HepG2 (cell line): Measurements from ENCODE around the gene IGFBP7. TPM values are rescaled to one million over a fixed set of nuclear protein-coding genes. Genes with fewer than 3 reads are reported as not detected.

Source experiments
- ATAC-seq: fragments of 200-7000 bp; cut with Tn5 transposase; 3 replicates; pipeline ENCODE4 v1.9.1; 2020; ENCODE audit warnings: mild to moderate bottlenecking, moderate library complexity
- BruUV-seq: library from RNA; stranded (reverse); fragments of 400-500 nt; replicated peaks from 2 replicates; lab custom pipeline; 2021; lab: Mats Ljungman, UMichigan
- CTCF ChIA-PET: fragments of 300-600 bp; formaldehyde crosslinking; extraction: SDS; loops from one replicate; lab custom pipeline; 2021; ENCODE audit warnings: low total read pairs, inconsistent platforms, low intra/inter-chr PET ratio; lab: Yijun Ruan, JAX
- POLR2A ChIA-PET: fragments of 350-600 bp; sonication (Branson Sonifier 250); formaldehyde crosslinking; loops from one replicate; lab custom pipeline; 2020; ENCODE audit warnings: antibody characterized with exemption, inconsistent platforms; lab: Yijun Ruan, JAX
- DNase-seq: peaks from one replicate; pipeline ENCODE4 v3.0.0-alpha.2; 2015; ENCODE audit warnings: low spot score
- FAIRE-seq: peaks from 3 replicates; lab custom pipeline; 2011; peaks lifted over from hg19 to GRCh38; lab: Jason Lieb, UNC
- H2AFZ ChIP-seq: one replicate; pipeline ENCODE4 v1.6.1; 2011; ENCODE audit warnings: low read length, inconsistent platforms
- H3K27ac ChIP-seq: fragments of 300-600 bp; 3 replicates; pipeline ENCODE4 v1.8.0; 2011; ENCODE audit warnings: mixed run types, mild to moderate bottlenecking, mixed read lengths, low read length, inconsistent platforms; ENCODE audit not compliant: insufficient read depth; ENCODE audit errors: extremely low read length
- H3K27me3 ChIP-seq, 2 experiments: fragments of 200-600 bp in 1 of 2; 2 replicates in 1 of 2; 3 replicates in 1 of 2; pipeline versions ENCODE4 v1.6.0 to v1.8.0; 2011; ENCODE audit warnings: low read length in 2 of 2, mild to moderate bottlenecking in 2 of 2, moderate library complexity in 2 of 2, inconsistent platforms in 1 of 2; ENCODE audit not compliant: insufficient read depth in 2 of 2, control insufficient read depth in 1 of 2
- H3K36me3 ChIP-seq, 2 experiments: fragments of 200-600 bp in 1 of 2; replicated peaks in 1 of 2; 2 replicates in 1 of 2; 3 replicates in 1 of 2; pipeline versions ENCODE4 v1.5.1 to v1.8.0; 2011; ENCODE audit warnings: low read length in 2 of 2, inconsistent platforms in 1 of 2; ENCODE audit not compliant: insufficient read depth in 2 of 2, control insufficient read depth in 1 of 2
- H3K4me1 ChIP-seq: 2 replicates; pipeline ENCODE4 v1.5.1; 2012; ENCODE audit warnings: low read length, inconsistent platforms; ENCODE audit not compliant: insufficient read depth
- H3K4me2 ChIP-seq: 2 replicates; pipeline ENCODE4 v1.6.0; 2011; ENCODE audit warnings: low read depth, low read length, inconsistent platforms
- H3K4me3 ChIP-seq, 3 experiments: fragments of 200-600 bp in 1 of 3; sonication (generic), shearing (Covaris generic) in 1 of 3; replicated peaks in 1 of 3; 2 replicates each; pipeline ENCODE4 v1.5.1; 2011 to 2016; ENCODE audit warnings: low read length in 3 of 3, inconsistent platforms in 2 of 3, low read depth in 2 of 3, mild to moderate bottlenecking in 2 of 3, control low read depth in 1 of 3, mixed read lengths in 1 of 3; ENCODE audit not compliant: insufficient read depth in 1 of 3
- H3K79me2 ChIP-seq: one replicate; pipeline ENCODE4 v1.6.1; 2011; ENCODE audit warnings: low read length, inconsistent platforms; ENCODE audit not compliant: insufficient read depth
- H3K9ac ChIP-seq: 2 replicates; pipeline ENCODE4 v1.6.0; 2011; ENCODE audit warnings: mild to moderate bottlenecking, low read depth, low read length, inconsistent platforms; ENCODE audit not compliant: insufficient read depth
- H3K9me3 ChIP-seq: 2 replicates; pipeline ENCODE4 v1.5.1; 2012; ENCODE audit warnings: mild to moderate bottlenecking, low read length
- H4K20me1 ChIP-seq: 2 replicates; pipeline ENCODE4 v1.6.0; 2011; ENCODE audit warnings: inconsistent platforms, mild to moderate bottlenecking, low read length, moderate library complexity; ENCODE audit not compliant: insufficient read depth
- FOXA1 ChIP-seq, 2 experiments: fragments of 450-650 bp in 1 of 2; sonication (generic) in 1 of 2; formaldehyde crosslinking in 1 of 2; IDR thresholded peaks; 2 replicates each; pipeline versions ENCODE4 v1.4.0 to v1.6.1; 2016 to 2020; ENCODE audit warnings: missing genetic modification reagents in 1 of 2
- GZF1 ChIP-seq: sonication (generic); formaldehyde crosslinking; IDR thresholded peaks from 2 replicates; pipeline ENCODE4 v1.5.1; 2020; ENCODE audit warnings: mild to moderate bottlenecking, missing genetic modification reagents
- HMGA1 ChIP-seq: sonication (generic); formaldehyde crosslinking; conservative IDR thresholded peaks from 2 replicates; pipeline ENCODE4 v1.4.0; 2020; ENCODE audit warnings: missing genetic modification reagents
- IKZF4 ChIP-seq: sonication (generic); formaldehyde crosslinking; IDR thresholded peaks from 2 replicates; pipeline ENCODE4 v1.5.1; 2020; ENCODE audit warnings: borderline replicate concordance, mild to moderate bottlenecking, low read depth, missing genetic modification reagents; ENCODE audit errors: not compliant biosample characterization
- IRX3 ChIP-seq: sonication (generic); formaldehyde crosslinking; IDR thresholded peaks from 2 replicates; pipeline ENCODE4 v1.8.1; 2023; ENCODE audit warnings: mild to moderate bottlenecking, low read depth, missing genetic modification reagents, borderline replicate concordance
- JUN ChIP-seq: sonication (generic); formaldehyde crosslinking; IDR thresholded peaks from 2 replicates; pipeline ENCODE4 v1.4.0; 2020; ENCODE audit warnings: mild to moderate bottlenecking, missing genetic modification reagents
- JUNB ChIP-seq: sonication (generic); formaldehyde crosslinking; IDR thresholded peaks from 2 replicates; pipeline ENCODE4 v1.8.0; 2022; ENCODE audit warnings: missing genetic modification reagents, mild to moderate bottlenecking, borderline replicate concordance
- KLF11 ChIP-seq: IDR thresholded peaks from 2 replicates; pipeline ENCODE4 v1.6.1; 2016; ENCODE audit warnings: missing compliant biosample characterization
- MIER2 ChIP-seq: IDR thresholded peaks from 2 replicates; pipeline ENCODE4 v1.6.1; 2016; ENCODE audit warnings: missing biosample characterization, missing genetic modification reagents
- RARA ChIP-seq: IDR thresholded peaks from 2 replicates; pipeline ENCODE4 v1.6.1; 2016; ENCODE audit warnings: missing genetic modification reagents, missing compliant biosample characterization
- SSRP1 ChIP-seq: IDR thresholded peaks from 2 replicates; pipeline ENCODE4 v1.6.1; 2016; ENCODE audit warnings: control low read depth
- THYN1 ChIP-seq: sonication (generic); formaldehyde crosslinking; IDR thresholded peaks from 2 replicates; pipeline ENCODE4 v1.8.1; 2023; ENCODE audit warnings: low read depth, mild to moderate bottlenecking, moderate library complexity, missing genetic modification reagents, borderline replicate concordance
- ZC3H4 ChIP-seq: sonication (generic); formaldehyde crosslinking; IDR thresholded peaks from 2 replicates; pipeline ENCODE4 v1.4.0; 2020; ENCODE audit warnings: missing genetic modification reagents, borderline replicate concordance
- ZFP36L1 ChIP-seq: sonication (generic); formaldehyde crosslinking; IDR thresholded peaks from 2 replicates; pipeline ENCODE4 v1.8.0; 2022; ENCODE audit warnings: mild to moderate bottlenecking, missing genetic modification reagents, moderate library complexity
- ZIK1 ChIP-seq: sonication (generic); formaldehyde crosslinking; IDR thresholded peaks from 2 replicates; pipeline ENCODE4 v1.5.0; 2020; ENCODE audit warnings: mild to moderate bottlenecking, low read depth, missing genetic modification reagents, borderline replicate concordance
- whole genome bisulfite sequencing: methylation state at CpG from one replicate; pipeline ENCODE4 v1.1.6; 2017; ENCODE audit warnings: low lambda C conversion rate; 5-methylcytosine and 5-hydroxymethylcytosine counted together
- in situ Hi-C: cut with HindIII; loops from 2 replicates; pipeline ENCODE4 v1.10.0; 2017; ENCODE audit warnings: low pct_unique_long_range_greater_than_20kb; ENCODE audit not compliant: extremely low pct_ligation_motif_present
- intact Hi-C: fragments of 100-400 bp; cut with micrococcal nuclease; formaldehyde crosslinking; loops from one replicate; pipeline ENCODE4 v1.10.0; 2022; ENCODE audit not compliant: unreplicated experiment
- polyA plus RNA-seq, 8 experiments: library from polyadenylated mRNA; depleted of rRNA in 3 of 8; stranded (reverse) in 7 of 8; unstranded in 1 of 8; fragments of >200 nt; fragmentation: Illumina TruSeq in 4 of 8; extraction: Trizol in 4 of 8; gene quantifications; 2 replicates each; pipeline versions ENCODE4 v1.2.1 to v1.2.3, GENCODE V29; 2011 to 2016; ENCODE audit warnings: low read depth in 4 of 8, missing spikeins in 1 of 8, mixed read lengths in 1 of 8; ENCODE audit not compliant: insufficient read depth in 1 of 8
- total RNA-seq, 5 experiments: library from RNA; depleted of rRNA; stranded (reverse); fragments of >200 nt; fragmentation: Illumina TruSeq; extraction: Trizol; gene quantifications; 2 replicates each; pipeline ENCODE4 v1.2.3, GENCODE V29; 2016; ENCODE audit warnings: low read depth in 1 of 5
- TF ChIP-seq, protein P1 (sequence below): sonication (generic); formaldehyde crosslinking; IDR thresholded peaks from 2 replicates; pipeline ENCODE4 v1.5.0; 2020; ENCODE audit warnings: missing genetic modification reagents
- TF ChIP-seq, protein P2 (sequence below): sonication (generic); formaldehyde crosslinking; IDR thresholded peaks from 2 replicates; pipeline ENCODE4 v1.8.1; 2023; ENCODE audit warnings: mild to moderate bottlenecking, missing genetic modification reagents
- TF ChIP-seq, protein P3 (sequence below): sonication (generic); formaldehyde crosslinking; IDR thresholded peaks from 2 replicates; pipeline ENCODE4 v1.8.1; 2023; ENCODE audit warnings: mild to moderate bottlenecking, moderate library complexity, missing genetic modification reagents

Gene IGFBP7
- total and polyA plus RNA-seq, 2 of the 13 experiments (the other 11 are each of a cell fraction or from before 2014, with no cell fraction given): 1.1 to 1.3 TPM

DNA sequence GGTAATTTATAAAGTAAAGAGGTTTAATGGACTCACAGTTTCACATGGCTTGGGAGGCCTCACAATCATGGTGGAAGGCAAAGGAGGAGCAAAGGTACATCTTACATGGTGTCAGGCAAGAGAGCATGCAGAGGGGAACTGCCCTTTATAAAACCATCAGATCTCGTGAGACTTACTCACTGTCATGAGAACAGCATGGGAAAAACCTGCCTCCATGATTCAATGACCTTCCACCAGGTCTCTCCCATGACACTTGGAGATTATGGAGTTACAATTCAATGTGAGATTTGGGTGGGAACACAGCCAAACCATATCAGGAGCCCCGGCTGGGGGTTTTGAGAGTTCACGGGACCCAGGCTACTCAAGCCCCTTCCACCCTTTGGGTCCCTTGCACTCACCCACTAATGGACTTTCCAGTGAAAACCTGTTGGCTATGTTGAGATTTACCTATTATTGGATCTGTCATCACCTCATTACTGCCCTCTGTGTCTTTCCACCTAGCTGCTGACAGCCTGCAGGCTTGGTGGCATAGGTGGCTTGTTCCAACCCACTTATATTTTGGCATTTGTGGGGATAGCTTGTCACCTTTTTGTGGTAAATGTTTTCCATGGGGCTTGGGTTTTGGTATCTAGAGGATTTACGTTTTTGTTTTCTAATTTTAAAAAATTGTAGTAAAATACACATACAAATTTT is 24.0 kb downstream of the IGFBP7 start (continued):
- TF ChIP-seq JUNB (CRISPR knock-in tag) (no peak), HMGA1 (no peak), JUN (CRISPR knock-in tag) (no peak), GZF1 (CRISPR knock-in tag) (no peak), THYN1 (CRISPR knock-in tag) (no peak), ZIK1 (CRISPR knock-in tag) (no peak), KLF11 (CRISPR knock-in tag) (no peak), IKZF4 (CRISPR knock-in tag) (no peak)
- TF ChIP-seq, protein P1, sequence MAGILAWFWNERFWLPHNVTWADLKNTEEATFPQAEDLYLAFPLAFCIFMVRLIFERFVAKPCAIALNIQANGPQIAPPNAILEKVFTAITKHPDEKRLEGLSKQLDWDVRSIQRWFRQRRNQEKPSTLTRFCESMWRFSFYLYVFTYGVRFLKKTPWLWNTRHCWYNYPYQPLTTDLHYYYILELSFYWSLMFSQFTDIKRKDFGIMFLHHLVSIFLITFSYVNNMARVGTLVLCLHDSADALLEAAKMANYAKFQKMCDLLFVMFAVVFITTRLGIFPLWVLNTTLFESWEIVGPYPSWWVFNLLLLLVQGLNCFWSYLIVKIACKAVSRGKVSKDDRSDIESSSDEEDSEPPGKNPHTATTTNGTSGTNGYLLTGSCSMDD (CRISPR knock-in tag): no peak
- TF ChIP-seq, protein P2, sequence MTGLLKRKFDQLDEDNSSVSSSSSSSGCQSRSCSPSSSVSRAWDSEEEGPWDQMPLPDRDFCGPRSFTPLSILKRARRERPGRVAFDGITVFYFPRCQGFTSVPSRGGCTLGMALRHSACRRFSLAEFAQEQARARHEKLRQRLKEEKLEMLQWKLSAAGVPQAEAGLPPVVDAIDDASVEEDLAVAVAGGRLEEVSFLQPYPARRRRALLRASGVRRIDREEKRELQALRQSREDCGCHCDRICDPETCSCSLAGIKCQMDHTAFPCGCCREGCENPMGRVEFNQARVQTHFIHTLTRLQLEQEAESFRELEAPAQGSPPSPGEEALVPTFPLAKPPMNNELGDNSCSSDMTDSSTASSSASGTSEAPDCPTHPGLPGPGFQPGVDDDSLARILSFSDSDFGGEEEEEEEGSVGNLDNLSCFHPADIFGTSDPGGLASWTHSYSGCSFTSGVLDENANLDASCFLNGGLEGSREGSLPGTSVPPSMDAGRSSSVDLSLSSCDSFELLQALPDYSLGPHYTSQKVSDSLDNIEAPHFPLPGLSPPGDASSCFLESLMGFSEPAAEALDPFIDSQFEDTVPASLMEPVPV (CRISPR knock-in tag): no peak

DNA sequence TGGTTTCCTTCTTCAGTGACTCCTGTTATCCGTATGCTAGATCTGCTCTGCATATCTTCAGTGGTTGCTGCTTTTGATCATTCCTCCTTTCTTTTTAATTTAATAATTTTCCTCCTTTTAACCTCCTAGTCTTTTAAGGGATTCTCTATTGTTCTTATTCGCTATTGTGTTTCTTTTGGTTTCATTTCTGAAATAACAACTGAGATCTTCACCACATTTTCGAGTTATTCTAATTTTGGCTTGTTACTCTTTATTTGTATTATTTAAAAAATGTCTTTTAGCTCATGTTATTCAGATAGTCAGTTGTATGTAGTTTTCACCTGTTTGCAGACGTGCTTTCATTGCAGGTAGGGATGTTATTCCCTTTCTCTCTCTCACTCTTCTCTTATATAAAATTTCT is 24.9 kb downstream of the IGFBP7 start:
- no peaks in the 10 kb centered on the region for H4K20me1 ChIP-seq
- no peak overlapping the region for H3K4me2 ChIP-seq
- DNase-seq (no peak), FAIRE-seq (no peak), ATAC-seq (no peak)
- no TSS peak for BruUV-seq
- no peaks in the 10 kb centered on the region for H3K27me3 ChIP-seq
- CTCF ChIA-PET: no interaction called here
- no peaks in the 10 kb centered on the region for H3K36me3 ChIP-seq
- no peaks in the 10 kb centered on the region for H3K79me2 ChIP-seq
- H3K4me3 ChIP-seq: no peak overlapping the region
- POLR2A ChIA-PET: no interaction called here
- no peak overlapping the region for H2AFZ ChIP-seq
- in situ Hi-C loops (no loop called here), intact Hi-C loops (no loop called here)
- H3K9me3 ChIP-seq: no peaks in the 10 kb centered on the region
- 39% methylated on average over 4 of the region's 4 CpGs for WGBS
- peaks cover 17% of the 10 kb centered on the region for H3K4me1 ChIP-seq
- H3K27ac ChIP-seq: no peak overlapping the region
- H3K9ac ChIP-seq: no peak overlapping the region
- TF ChIP-seq ZC3H4 (CRISPR knock-in tag) (no peak), RARA (no peak), FOXA1 (IDR thresholded peaks at IDR 0.05) (no peak), FOXA1 (CRISPR knock-in tag; IDR thresholded peaks at IDR 0.05) (no peak), SSRP1 (no peak), ZFP36L1 (CRISPR knock-in tag) (no peak), IRX3 (CRISPR knock-in tag) (no peak), MIER2 (CRISPR knock-in tag) (no peak)
- TF ChIP-seq, protein P3, sequence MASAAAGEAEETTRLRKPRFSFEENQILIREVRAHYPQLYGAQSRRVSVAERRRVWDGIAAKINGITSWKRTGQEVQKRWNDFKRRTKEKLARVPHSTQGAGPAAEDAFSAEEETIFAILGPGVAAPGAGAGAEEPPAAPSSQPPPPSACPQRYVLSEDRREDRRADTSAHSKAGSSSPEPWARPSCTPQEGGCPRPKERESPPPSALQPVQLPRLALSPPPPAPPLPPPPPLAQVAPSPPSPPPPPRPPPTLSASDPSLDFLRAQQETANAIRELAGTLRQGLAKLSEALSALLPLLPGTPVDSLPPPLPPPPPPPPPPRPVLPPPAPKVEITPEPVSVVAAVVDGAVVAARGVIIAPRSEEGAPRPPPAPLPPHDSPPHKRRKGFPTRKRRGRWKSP: no peak
